Measurements from ENCODE around the gene PRMT7.

GRCh38 chr16:68309799-68310198, 1.0 kb upstream of the PRMT7 start:
- TF ChIP-seq CTCF (conservative IDR thresholded peaks at IDR 0.05), result no peak
- TF ChIP-seq ZFX (IDR thresholded peaks at IDR 0.05), result no peak
